DND-41 (cell line): ENCODE results near the gene SPEF1.

Source experiments
- EZH2 ChIP-seq: IDR thresholded peaks from 3 replicates; pipeline ENCODE4 v1.6.1; 2012; ENCODE audit warnings: borderline replicate concordance, low read depth, mild to moderate bottlenecking, moderate library complexity, low read length, inconsistent platforms; ENCODE audit not compliant: severe bottlenecking
- TF ChIP-seq, protein P1 (sequence below): IDR thresholded peaks from 2 replicates; pipeline ENCODE4 v1.5.1; 2012; ENCODE audit warnings: borderline replicate concordance, low read length, moderate library complexity, mild to moderate bottlenecking; ENCODE audit not compliant: poor library complexity, severe bottlenecking; ENCODE audit errors: extremely low read depth

DNA sequence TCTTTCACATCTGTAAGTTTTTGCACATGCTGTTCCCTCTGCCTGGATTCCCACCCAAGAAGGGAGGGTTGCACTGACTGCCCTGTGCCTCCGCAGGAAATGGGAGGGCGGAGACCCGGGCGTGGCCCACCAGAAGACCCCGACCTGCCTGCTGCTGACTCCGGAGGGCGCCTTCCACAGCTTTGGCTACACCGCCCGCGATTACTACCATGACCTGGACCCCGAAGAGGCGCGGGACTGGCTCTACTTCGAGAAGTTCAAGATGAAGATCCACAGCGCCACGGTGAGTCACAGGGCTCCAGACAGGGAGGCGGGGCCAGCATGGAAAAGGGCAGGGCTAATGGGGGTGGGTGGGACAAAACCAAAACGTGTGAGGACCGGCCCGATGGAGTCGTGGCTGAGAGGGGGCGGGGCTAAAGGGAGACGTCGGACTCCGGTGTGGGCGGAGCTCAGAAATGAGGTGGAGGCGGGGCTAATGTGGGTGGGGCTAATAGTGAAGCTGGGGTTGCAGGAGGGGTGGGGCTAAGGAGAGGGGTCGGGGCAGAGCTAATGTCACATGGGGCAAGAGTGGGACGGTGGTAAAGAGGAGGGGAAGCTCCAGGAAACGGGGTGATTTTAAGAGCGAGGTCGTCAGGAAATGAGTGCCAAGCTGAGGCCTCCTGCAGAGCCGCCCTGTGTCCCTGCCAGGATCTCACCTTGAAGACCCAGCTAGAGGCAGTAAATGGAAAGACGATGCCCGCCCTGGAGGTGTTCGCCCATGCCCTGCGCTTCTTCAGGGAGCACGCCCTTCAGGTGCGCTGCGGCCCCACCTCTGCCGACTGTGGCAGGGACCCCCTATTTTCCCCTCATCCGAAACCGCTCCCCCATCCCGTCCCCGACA lies 36.2 kb downstream of the SPEF1 start:
- TF ChIP-seq, protein P1, sequence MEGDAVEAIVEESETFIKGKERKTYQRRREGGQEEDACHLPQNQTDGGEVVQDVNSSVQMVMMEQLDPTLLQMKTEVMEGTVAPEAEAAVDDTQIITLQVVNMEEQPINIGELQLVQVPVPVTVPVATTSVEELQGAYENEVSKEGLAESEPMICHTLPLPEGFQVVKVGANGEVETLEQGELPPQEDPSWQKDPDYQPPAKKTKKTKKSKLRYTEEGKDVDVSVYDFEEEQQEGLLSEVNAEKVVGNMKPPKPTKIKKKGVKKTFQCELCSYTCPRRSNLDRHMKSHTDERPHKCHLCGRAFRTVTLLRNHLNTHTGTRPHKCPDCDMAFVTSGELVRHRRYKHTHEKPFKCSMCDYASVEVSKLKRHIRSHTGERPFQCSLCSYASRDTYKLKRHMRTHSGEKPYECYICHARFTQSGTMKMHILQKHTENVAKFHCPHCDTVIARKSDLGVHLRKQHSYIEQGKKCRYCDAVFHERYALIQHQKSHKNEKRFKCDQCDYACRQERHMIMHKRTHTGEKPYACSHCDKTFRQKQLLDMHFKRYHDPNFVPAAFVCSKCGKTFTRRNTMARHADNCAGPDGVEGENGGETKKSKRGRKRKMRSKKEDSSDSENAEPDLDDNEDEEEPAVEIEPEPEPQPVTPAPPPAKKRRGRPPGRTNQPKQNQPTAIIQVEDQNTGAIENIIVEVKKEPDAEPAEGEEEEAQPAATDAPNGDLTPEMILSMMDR = no peak
- TF ChIP-seq EZH2 = no peak
